Panc1 (cell line): ENCODE results near the gene SNTG2. TPM values are rescaled to one million over a fixed set of nuclear protein-coding genes. Genes with fewer than 3 reads are reported as not detected.

Experiments
- ATAC-seq: fragments of 200-7000 bp; cut with Tn5 transposase; 2 replicates; pipeline ENCODE4 v1.9.1; 2020; ENCODE audit warnings: mild to moderate bottlenecking, moderate library complexity
- BruUV-seq: library from RNA; stranded (reverse); fragments of 400-500 nt; replicated peaks from 2 replicates; lab custom pipeline; 2021; lab: Mats Ljungman, UMichigan
- CTCF ChIA-PET: fragments of 300-600 bp; sonication (Branson Sonifier 250); formaldehyde crosslinking; loops from one replicate; lab custom pipeline; 2022; ENCODE audit warnings: antibody characterized with exemption; lab: Charles Lee
- POLR2A ChIA-PET: fragments of 300-600 bp; sonication (Branson Sonifier 250); formaldehyde crosslinking; loops from one replicate; lab custom pipeline; 2022; ENCODE audit warnings: antibody characterized with exemption; lab: Charles Lee
- DNase-seq: peaks from one replicate; pipeline ENCODE4 v3.0.0-alpha.2; 2010; ENCODE audit warnings: low read depth, low spot score
- H3K27ac ChIP-seq: 2 replicates; pipeline ENCODE4 v1.5.1; 2011; ENCODE audit warnings: mild to moderate bottlenecking, low read length, inconsistent platforms
- H3K27me3 ChIP-seq: fragments of 200-500 bp; sonication (Bioruptor generic); 2 replicates; pipeline ENCODE4 v1.6.0; 2014; ENCODE audit warnings: low read length, inconsistent platforms; ENCODE audit not compliant: control insufficient read depth, insufficient read depth
- H3K36me3 ChIP-seq: fragments of 200-500 bp; sonication (Bioruptor generic); 2 replicates; pipeline ENCODE4 v1.5.1; 2014; ENCODE audit warnings: inconsistent platforms, mild to moderate bottlenecking, low read length, moderate library complexity; ENCODE audit not compliant: control insufficient read depth, insufficient read depth
- H3K4me1 ChIP-seq: 2 replicates; pipeline ENCODE4 v1.5.1; 2011; ENCODE audit warnings: inconsistent platforms, mild to moderate bottlenecking, low read length, moderate library complexity; ENCODE audit not compliant: control insufficient read depth, insufficient read depth
- H3K4me3 ChIP-seq, 2 experiments: 2 replicates each; pipeline ENCODE4 v1.5.1; 2011 to 2012; ENCODE audit warnings: low read depth in 2 of 2, low read length in 2 of 2, mild to moderate bottlenecking in 2 of 2, inconsistent platforms in 1 of 2, moderate library complexity in 1 of 2
- H3K9me3 ChIP-seq: fragments of 200-500 bp; sonication (Bioruptor generic); 2 replicates; pipeline ENCODE4 v1.5.1; 2014; ENCODE audit warnings: low read depth, mild to moderate bottlenecking, inconsistent platforms, low read length, moderate library complexity; ENCODE audit not compliant: control insufficient read depth, insufficient read depth
- CTCF ChIP-seq: fragments of 450-650 bp; IDR thresholded peaks from 2 replicates; pipeline ENCODE4 v1.5.1; 2017; ENCODE audit warnings: mild to moderate bottlenecking
- POLR2AphosphoS5 ChIP-seq: IDR thresholded peaks from 2 replicates; pipeline ENCODE4 v1.6.1; 2012; ENCODE audit warnings: mild to moderate bottlenecking, low read depth, low read length, moderate library complexity
- REST ChIP-seq, 2 experiments: IDR thresholded peaks; 2 replicates each; pipeline ENCODE4 v1.6.1; 2011 to 2012; ENCODE audit warnings: low read depth in 2 of 2, control low read depth in 1 of 2, low read length in 1 of 2, mild to moderate bottlenecking in 1 of 2, moderate library complexity in 1 of 2; ENCODE audit not compliant: insufficient read depth in 1 of 2
- SIN3A ChIP-seq: IDR thresholded peaks from 2 replicates; pipeline ENCODE4 v1.6.1; 2012; ENCODE audit warnings: low read depth, mild to moderate bottlenecking, low read length, moderate library complexity, borderline replicate concordance; ENCODE audit not compliant: insufficient read depth
- TCF7L2 ChIP-seq: IDR thresholded peaks from 2 replicates; pipeline ENCODE4 v1.6.1; 2011; ENCODE audit warnings: mild to moderate bottlenecking, low read depth, low read length, inconsistent platforms
- in situ Hi-C: cut with HindIII; loops from 2 replicates; pipeline ENCODE4 v1.10.0; 2016; ENCODE audit warnings: low sequenced_read_pairs, low pct_unique_long_range_greater_than_20kb
- intact Hi-C: fragments of 100-400 bp; cut with micrococcal nuclease; formaldehyde crosslinking; loops from one replicate; pipeline ENCODE4 v1.10.0; 2022; ENCODE audit not compliant: unreplicated experiment
- total RNA-seq: library from RNA; stranded (reverse); gene quantifications from one replicate; pipeline ENCODE4 v1.2.1, GENCODE V29; 2021; ENCODE audit not compliant: unreplicated experiment

The SNTG2 gene
- total RNA-seq, 1 experiment from 2014 or later = not detected

GRCh38 chr2:1367601-1368000 lies 417.0 kb downstream of the SNTG2 start:
- TF ChIP-seq REST (IDR thresholded peaks at IDR 0.05; ENCODE audit: insufficient read depth in 1 of 2, low read depth in 2 of 2, low read length in 1 of 2) = no peak
- TF ChIP-seq CTCF = no peak
- no peak for TF ChIP-seq TCF7L2
- no peak for TF ChIP-seq SIN3A
- no peak for TF ChIP-seq POLR2AphosphoS5
- no TSS peak for BruUV-seq
- DNase-seq (no peak), ATAC-seq (no peak)
- Histone ChIP-seq H3K9me3 (no peaks in the 10 kb centered on the region), H3K36me3 (no peaks in the 10 kb centered on the region), H3K4me3 (no peak overlapping the region), H3K4me1 (no peaks in the 10 kb centered on the region), H3K27me3 (no peaks in the 10 kb centered on the region), H3K27ac (no peak overlapping the region)
- intact Hi-C loops (no loop called here), in situ Hi-C loops (no loop called here)
- POLR2A ChIA-PET = no interaction called here
- CTCF ChIA-PET = no interaction called here

GRCh38 chr2:1369905-1370304 lies 419.3 kb downstream of the SNTG2 start:
- POLR2A ChIA-PET = no interaction called here

More at GRCh38 chr2:1369905-1370304, 419.3 kb downstream of the SNTG2 start:
- Histone ChIP-seq H3K36me3 (no peaks in the 10 kb centered on the region), H3K9me3 (no peaks in the 10 kb centered on the region), H3K27ac (no peak overlapping the region), H3K27me3 (no peaks in the 10 kb centered on the region), H3K4me1 (no peaks in the 10 kb centered on the region), H3K4me3 (no peak overlapping the region)
- ATAC-seq (no peak), DNase-seq (no peak)
- no TSS peak for BruUV-seq
- intact Hi-C loops = no loop called here
- CTCF ChIA-PET = no interaction called here
- in situ Hi-C loops = no loop called here
- no peak for TF ChIP-seq TCF7L2
- no peak for TF ChIP-seq REST (IDR thresholded peaks at IDR 0.05; ENCODE audit: insufficient read depth in 1 of 2, low read depth in 2 of 2, low read length in 1 of 2)
- no peak for TF ChIP-seq SIN3A
- no peak for TF ChIP-seq POLR2AphosphoS5
- no peak for TF ChIP-seq CTCF
